ENCODE data around the gene FGD5. TPM values are rescaled to one million over a fixed set of nuclear protein-coding genes. Genes with fewer than 3 reads are reported as not detected.

The FGD5 gene
- total and polyA plus RNA-seq, 12 donors, result 8.9 to 23.4 (median 15.9) TPM

GRCh38 chr3:14890476-14890875 is 71.7 kb downstream of the FGD5 start:
- H3K9me3 ChIP-seq, result no peaks in the 10 kb centered on the region
- no peak for TF ChIP-seq CTCF (IDR thresholded peaks at IDR 0.05)
- 39 to 59% methylated on average over 5 of the region's 5 CpGs for WGBS, 2 donors
- no peak overlapping the region for H3K4me3 ChIP-seq
- H3K36me3 ChIP-seq, result peaks cover 0 to 6% (median 0%) of the 10 kb centered on the region in 9 donors
- DNase-seq (no peak), ATAC-seq (peak in 4 of 8 donors; percentile 25 to 34 (median 30))
- peaks cover 0 to 41% (median 11%) of the 10 kb centered on the region in 9 donors for H3K4me1 ChIP-seq
- peak overlapping the region in 1 of 10 donors; percentile 36 for H3K27ac ChIP-seq
- intact Hi-C loops (cut with DNase I), result no loop called here
- peaks cover 0 to 10% (median 0%) of the 10 kb centered on the region in 7 donors for H3K27me3 ChIP-seq

- DNase-seq, result no peak
- no peaks in the 10 kb centered on the region for H3K9me3 ChIP-seq
- H3K4me1 ChIP-seq, result peaks cover 0 to 41% (median 11%) of the 10 kb centered on the region in 9 donors
- 63 to 64% methylated on average over 12 of the region's 12 CpGs for WGBS, 2 donors
- no peak for TF ChIP-seq CTCF (IDR thresholded peaks at IDR 0.05)
- peak in 4 of 8 donors; percentile 14 to 57 (median 44) for ATAC-seq
- H3K36me3 ChIP-seq, result peaks cover 0 to 1% (median 0%) of the 10 kb centered on the region in 9 donors
- H3K27me3 ChIP-seq, result peaks cover 0 to 10% (median 0%) of the 10 kb centered on the region in 7 donors
- intact Hi-C loops (cut with DNase I), result no loop called here
- H3K27ac ChIP-seq, result peak overlapping the region in 1 of 10 donors; percentile 36
- no peak overlapping the region for H3K4me3 ChIP-seq
Measured at GRCh38 chr3:14891135-14892132, 72.7 kb downstream of the FGD5 start.

GRCh38 chr3:14892226-14892625 is 73.5 kb downstream of the FGD5 start:
- intact Hi-C loops (cut with DNase I), result no loop called here
- no peak overlapping the region for H3K27ac ChIP-seq
- 92 to 94% methylated on average over 11 of the region's 11 CpGs for whole genome bisulfite sequencing, 2 donors

More at GRCh38 chr3:14892226-14892625, 73.5 kb downstream of the FGD5 start:
- Histone ChIP-seq H3K9me3 (no peaks in the 10 kb centered on the region), H3K4me1 (peaks cover 0 to 35% (median 11%) of the 10 kb centered on the region in 9 donors), H3K27me3 (peaks cover 0 to 10% (median 0%) of the 10 kb centered on the region in 7 donors), H3K36me3 (peaks cover 0 to 4% (median 0%) of the 10 kb centered on the region in 9 donors), H3K4me3 (no peak overlapping the region)
- DNase-seq (no peak), ATAC-seq (no peak)
- no peak for TF ChIP-seq CTCF (IDR thresholded peaks at IDR 0.05)
